NCI-H524 treated with DMSO at 0.1 percent for 48 hours (cell line): Measurements from ENCODE around the gene TMPRSS7.

ENCODE experiments used
- DNase-seq: peaks from one replicate; lab custom pipeline; 2025; lab: John Stamatoyannopoulos, UW

Gene TMPRSS7, protein sequence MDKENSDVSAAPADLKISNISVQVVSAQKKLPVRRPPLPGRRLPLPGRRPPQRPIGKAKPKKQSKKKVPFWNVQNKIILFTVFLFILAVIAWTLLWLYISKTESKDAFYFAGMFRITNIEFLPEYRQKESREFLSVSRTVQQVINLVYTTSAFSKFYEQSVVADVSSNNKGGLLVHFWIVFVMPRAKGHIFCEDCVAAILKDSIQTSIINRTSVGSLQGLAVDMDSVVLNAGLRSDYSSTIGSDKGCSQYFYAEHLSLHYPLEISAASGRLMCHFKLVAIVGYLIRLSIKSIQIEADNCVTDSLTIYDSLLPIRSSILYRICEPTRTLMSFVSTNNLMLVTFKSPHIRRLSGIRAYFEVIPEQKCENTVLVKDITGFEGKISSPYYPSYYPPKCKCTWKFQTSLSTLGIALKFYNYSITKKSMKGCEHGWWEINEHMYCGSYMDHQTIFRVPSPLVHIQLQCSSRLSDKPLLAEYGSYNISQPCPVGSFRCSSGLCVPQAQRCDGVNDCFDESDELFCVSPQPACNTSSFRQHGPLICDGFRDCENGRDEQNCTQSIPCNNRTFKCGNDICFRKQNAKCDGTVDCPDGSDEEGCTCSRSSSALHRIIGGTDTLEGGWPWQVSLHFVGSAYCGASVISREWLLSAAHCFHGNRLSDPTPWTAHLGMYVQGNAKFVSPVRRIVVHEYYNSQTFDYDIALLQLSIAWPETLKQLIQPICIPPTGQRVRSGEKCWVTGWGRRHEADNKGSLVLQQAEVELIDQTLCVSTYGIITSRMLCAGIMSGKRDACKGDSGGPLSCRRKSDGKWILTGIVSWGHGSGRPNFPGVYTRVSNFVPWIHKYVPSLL

DNA sequence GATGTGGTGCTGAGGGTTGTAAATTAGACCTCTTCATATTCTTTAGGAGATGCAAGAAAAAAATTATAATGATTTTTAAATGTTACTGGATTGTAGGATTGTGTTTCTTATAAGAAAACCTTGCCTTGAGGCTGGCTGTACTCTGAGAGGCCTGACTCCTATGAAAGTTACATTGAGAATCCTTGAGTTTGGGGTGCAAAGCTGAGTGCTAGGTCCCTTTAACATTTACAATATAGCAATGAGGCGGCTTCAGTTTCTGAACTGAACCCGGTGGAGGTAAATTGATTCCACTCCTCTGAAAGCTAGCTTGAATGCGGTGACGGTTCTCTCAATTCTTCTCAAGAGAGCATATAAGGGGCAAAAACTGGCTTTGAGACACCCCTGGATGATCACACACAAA lies at the start of gene TMPRSS7:
TMPRSS7 (plus strand) TSS at position 301 of the 400 bp plus-strand sequence. CDS start 110 bp downstream, outside the sequence.
- DNase-seq: no peak

DNA sequence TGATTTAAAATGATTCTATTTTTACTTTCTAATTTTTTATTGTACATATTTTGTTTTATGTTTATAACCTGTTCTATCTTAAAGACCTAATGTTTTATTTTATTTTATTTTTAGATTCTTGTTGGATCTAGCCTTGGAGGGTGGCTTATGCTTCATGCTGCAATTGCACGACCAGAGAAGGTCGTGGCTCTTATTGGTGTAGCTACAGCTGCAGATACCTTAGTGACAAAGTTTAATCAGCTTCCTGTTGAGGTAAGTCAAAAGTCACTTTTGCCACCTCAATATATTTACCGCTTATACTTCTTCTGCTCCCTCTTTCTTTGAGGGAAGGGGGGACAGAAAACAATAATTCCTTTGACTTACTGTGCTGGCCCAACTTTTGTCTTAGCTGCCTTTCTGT lies 47.7 kb upstream of the TMPRSS7 start:
- no peak for DNase-seq

DNA sequence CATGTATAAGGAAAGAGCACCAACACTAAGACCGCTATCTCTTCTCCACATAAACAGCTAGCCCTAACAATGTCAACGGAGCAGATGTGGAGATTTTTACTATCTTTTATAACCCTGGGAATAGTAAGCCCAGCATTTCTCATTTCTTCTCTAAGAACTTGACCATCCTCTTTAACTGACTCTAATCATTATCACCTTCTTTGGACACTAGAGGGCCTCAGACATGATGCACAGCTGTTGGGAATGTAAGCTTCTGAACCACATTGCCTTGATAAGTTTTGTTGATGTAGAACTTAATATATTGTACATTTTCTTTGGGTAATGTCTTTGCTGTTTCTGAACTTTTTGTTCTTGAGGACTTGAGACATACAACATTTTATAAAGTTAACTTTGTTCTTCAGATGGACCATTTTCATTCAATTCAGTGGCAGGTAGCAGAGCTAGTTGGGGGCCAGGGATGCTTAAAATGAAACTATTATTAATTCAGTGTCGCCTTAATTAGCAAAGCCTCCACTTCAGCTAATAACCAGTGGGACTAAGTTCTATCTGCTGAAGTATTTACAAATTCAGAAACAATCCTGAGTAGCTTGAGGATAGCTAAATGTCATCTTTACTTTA lies 45.4 kb upstream of the TMPRSS7 start:
- DNase-seq: peak; percentile 37

DNA sequence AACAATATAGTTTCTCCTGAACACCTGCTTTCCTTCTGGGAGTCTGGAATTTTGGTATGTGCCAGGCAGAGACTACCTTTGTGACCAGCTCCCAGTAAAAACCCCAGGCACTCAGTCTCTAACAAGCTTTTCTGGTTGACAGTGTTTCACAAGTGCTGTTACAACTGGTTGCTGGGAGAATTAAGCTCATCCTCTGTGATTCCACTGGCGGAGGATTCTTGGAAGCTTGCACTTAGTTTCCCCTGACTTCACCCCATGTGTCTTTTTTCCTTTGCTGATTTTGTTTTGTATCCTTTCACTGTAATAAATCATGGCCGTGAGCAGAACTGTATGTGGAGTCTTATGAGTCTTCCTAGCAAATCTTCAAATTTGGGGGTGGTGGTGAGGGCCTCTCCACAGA lies 41.5 kb upstream of the TMPRSS7 start:
- DNase-seq: no peak

- DNase-seq: peak; percentile 99
Measured at GRCh38 chr3:111998636-111999483, 35.7 kb upstream of the TMPRSS7 start, which contains the start of gene TAGLN3. Gene TAGLN3, plus strand, starts transcription at chr3:111998922. Its CDS starts 501 bp downstream, at chr3:111999423.

GRCh38 chr3:111999484-112000324 lies 34.8 kb upstream of the TMPRSS7 start:
- no peak for DNase-seq

- no peak for DNase-seq
Measured at GRCh38 chr3:112000367-112000771, 34.2 kb upstream of the TMPRSS7 start.

GRCh38 chr3:112000966-112001365 lies 33.6 kb upstream of the TMPRSS7 start:
- DNase-seq: no peak

GRCh38 chr3:112001526-112001925 lies 33.0 kb upstream of the TMPRSS7 start:
- DNase-seq: no peak

DNA sequence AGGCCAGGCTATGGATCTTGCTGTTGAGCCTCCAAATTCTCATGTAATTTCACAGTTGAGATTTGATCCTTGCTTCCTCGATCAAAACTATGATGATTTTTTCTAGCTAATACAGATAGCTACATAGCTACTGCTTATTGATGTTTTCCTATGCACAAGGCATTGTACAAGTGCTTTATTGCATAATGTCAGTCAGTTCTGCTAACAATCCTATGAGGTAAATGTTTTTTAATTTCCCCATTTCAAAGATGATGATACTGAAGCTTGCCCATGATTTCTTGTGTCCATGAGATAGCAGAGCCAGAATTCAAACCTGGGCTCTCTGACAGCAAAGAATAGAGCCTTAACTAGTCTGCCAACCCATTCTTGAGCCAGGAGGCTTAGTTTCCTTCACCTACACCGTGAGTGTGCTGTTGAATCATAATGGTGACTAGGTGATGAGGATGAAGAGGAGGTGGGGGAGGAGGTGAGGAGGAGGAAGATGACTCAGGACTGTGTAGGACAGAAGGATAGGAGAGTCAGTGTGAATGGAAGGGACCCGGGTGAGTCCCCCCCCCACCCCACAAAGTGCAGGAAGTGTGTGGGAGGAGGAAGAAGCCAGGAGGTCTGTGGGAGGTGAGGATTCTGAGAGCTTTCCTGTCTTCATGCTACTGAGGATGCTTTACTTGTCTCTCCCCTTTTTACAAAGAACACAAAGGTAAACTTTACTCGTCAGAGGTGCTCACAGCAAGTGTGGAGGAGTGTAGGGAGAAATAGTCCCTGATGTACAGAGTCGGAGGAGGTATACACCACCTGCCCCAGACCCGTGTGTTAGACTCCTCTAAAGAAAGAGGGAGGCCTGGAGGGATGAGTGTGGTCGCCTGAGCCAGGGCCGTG lies 32.2 kb upstream of the TMPRSS7 start:
- DNase-seq: no peak

GRCh38 chr3:112003321-112004080 lies 31.0 kb upstream of the TMPRSS7 start:
- DNase-seq: no peak

- DNase-seq: no peak
Measured at GRCh38 chr3:112004187-112004586, 30.3 kb upstream of the TMPRSS7 start.

DNA sequence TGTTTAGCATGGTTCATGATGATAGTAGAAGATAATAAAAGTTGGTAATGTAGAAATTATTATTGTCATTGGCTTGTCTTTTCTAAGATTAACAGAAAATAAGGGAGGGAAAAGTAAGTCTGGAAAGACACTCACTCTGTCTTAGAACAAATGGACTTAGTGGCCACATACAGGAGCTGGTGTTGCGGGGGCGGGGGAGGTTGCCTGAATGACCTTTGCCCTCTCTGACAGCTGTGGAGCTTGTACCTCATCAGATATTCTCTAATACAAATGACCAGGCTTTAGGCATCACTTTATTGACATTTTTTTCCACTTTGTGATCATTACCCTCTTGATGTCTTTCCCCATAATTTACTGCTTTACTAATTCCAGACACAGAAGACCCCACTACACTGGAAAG lies 29.9 kb upstream of the TMPRSS7 start:
- DNase-seq: no peak

DNA sequence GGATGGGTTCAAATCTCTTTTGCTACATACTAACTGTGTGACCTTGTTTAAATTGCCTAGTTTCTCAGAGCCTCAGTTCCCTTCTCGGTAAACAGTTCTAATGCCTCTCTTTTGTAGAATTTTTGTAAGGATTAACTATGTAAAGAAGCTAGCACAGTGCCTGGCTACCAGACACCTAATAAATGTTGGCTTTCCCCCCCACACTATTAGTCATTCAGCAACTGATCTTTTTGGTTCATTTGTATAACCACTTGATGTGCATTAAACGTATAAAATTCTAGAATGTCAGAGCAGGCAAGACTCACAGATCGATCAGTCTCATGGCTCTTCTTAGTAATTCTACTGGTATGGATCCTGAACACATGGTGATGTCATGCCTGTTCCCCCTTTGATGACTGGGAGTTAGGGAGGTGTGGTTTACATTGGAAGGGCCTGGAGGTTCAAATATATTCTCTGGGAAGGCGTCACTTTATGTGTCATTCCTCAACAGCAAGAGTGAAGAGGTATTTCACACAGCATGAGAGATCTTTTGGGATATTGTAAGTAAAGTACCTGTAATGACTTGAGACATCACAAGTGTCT lies 29.4 kb upstream of the TMPRSS7 start:
- DNase-seq: no peak

DNA sequence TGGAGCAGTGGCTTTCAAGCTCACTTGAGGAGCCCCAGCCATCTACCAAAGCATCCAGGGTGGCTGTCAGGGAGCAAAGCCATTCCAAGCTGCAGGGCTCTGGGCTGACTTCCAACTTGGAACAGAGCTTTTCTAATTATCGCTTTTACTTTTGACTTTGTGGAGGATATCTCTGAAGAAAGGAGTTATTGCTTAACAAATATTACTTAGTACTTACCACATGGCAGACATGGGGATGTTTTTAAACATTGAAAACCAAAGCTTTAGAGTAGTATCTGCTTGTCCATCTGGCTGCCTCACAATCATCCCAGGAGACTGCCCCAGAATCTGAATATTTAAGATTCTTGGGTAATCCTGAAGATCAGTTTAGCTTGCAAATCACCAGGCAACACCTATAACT lies 26.9 kb upstream of the TMPRSS7 start:
- DNase-seq: no peak

GRCh38 chr3:112009670-112010069 lies 24.9 kb upstream of the TMPRSS7 start:
- DNase-seq: no peak

GRCh38 chr3:112010636-112011035 lies 23.9 kb upstream of the TMPRSS7 start:
- peak; percentile 70 for DNase-seq

GRCh38 chr3:112011376-112011940 lies 23.1 kb upstream of the TMPRSS7 start:
- DNase-seq: no peak
